LNCaP clone FGC (cell line): ENCODE data around the gene GSAP.

Experiments used
- DNase-seq: peaks from one replicate; pipeline ENCODE4 v3.0.0-alpha.2; 2011; ENCODE audit warnings: low read depth
- H3K4me3 ChIP-seq: 2 replicates; pipeline ENCODE4 v1.5.1; 2011; ENCODE audit warnings: mild to moderate bottlenecking, low read depth, low read length, control low read depth
- TF ChIP-seq, protein P1 (sequence below): IDR thresholded peaks from 2 replicates; pipeline ENCODE4 v1.5.1; 2012; ENCODE audit warnings: mild to moderate bottlenecking; ENCODE audit not compliant: control insufficient read depth, insufficient read depth; ENCODE audit errors: extremely low read depth

GSAP gene

DNA sequence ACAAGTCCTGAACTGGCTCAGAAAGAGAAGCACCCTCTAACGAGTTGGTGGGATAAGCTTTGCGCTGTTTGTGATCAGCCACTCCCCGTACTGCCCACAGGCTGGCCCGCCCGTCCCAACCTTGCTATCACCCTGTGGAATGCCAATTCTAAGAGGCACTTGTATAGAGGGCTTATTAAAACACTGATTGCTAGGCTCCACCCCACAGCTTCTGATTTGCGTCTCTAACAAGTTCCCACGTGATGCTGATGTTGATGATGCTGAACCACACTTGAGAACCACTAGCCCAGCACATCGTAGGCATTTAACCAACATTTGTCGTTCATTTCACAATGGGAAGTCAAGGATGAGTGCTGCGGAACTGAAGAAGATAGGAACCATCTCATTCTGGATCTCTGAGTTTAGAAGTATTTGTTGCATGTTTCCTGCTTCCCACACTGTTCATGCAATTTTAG, 12.7 kb upstream of the GSAP start:
- TF ChIP-seq, protein P1, sequence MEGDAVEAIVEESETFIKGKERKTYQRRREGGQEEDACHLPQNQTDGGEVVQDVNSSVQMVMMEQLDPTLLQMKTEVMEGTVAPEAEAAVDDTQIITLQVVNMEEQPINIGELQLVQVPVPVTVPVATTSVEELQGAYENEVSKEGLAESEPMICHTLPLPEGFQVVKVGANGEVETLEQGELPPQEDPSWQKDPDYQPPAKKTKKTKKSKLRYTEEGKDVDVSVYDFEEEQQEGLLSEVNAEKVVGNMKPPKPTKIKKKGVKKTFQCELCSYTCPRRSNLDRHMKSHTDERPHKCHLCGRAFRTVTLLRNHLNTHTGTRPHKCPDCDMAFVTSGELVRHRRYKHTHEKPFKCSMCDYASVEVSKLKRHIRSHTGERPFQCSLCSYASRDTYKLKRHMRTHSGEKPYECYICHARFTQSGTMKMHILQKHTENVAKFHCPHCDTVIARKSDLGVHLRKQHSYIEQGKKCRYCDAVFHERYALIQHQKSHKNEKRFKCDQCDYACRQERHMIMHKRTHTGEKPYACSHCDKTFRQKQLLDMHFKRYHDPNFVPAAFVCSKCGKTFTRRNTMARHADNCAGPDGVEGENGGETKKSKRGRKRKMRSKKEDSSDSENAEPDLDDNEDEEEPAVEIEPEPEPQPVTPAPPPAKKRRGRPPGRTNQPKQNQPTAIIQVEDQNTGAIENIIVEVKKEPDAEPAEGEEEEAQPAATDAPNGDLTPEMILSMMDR, result no peak
- DNase-seq, result no peak
- H3K4me3 ChIP-seq, result no peak overlapping the region

DNA sequence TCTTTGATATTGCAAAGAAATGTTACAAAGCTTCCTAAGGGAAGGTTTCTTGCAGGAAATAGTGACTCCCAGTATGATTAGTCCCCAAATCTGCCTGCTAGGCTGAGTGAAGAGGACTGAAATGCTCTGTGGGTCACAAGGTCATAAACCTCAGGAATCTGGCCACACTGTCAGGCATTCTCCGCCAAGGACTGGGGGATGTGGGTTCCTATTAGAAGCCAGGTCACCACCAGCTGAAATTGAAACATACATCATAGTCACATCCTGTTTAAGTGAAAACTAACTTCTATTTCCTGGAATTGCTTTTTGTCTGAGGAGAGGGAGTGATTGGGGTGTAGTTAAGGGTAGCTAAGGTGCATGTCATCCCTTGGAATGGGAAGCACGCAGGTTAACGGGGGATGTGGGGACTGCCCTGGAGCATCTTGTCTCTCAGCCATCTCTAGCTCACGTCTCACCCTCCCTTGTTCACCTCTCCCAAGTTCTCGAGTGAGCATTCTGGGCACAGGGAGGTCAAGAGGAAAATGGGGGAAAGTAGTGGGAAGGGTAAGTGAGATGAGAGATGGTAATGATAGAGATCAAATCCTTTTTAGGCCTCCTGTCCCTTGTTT, 12.0 kb upstream of the GSAP start:
- TF ChIP-seq, protein P1, result no peak
- DNase-seq, result no peak
- H3K4me3 ChIP-seq, result no peak overlapping the region

DNA sequence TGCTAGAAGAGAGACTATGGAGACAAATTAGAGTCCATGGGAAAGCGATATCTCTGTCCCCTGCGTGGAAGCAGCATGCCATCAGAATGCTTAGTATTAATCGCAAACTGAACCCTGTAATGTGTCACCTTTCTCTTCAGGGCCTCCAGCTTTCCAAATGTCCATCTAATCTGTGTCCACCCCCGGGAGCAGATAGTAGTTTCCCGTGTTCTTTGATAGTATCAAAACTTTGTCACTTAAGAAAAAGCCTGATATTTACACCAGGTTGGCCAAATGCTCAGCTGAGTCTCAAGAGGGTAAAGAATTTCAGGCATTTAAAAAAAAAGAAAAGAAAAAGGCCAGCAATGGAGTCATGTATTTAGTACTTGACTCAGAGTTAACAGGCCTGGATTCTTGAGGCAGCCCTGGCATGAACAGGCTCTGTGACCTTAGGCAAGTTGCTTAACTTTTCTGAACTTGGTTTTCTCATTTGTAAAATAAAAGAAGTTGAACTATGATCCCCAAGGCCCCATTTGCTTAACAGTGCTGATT, 10.4 kb upstream of the GSAP start:
- TF ChIP-seq, protein P1, result no peak
- no peak overlapping the region for H3K4me3 ChIP-seq
- DNase-seq, result no peak

DNA sequence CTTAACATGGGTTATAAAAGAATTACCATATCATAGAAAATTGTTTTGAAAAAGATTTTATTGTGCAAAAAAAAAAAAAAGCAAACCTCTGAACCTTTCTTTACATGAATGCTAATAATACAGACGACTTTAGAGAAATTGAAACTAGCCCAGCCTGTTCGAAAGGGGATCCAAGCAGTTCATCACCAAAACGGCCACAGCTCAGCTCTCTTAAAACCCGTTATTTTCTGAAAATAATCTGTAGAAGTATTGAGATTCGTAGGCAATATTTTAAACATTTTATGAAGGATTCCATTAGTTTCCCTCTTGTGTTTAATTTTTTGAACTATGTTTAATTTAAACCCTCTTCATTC, 9.9 kb upstream of the GSAP start:
- no peak for DNase-seq
- TF ChIP-seq, protein P1, result no peak
- no peak overlapping the region for H3K4me3 ChIP-seq

DNA sequence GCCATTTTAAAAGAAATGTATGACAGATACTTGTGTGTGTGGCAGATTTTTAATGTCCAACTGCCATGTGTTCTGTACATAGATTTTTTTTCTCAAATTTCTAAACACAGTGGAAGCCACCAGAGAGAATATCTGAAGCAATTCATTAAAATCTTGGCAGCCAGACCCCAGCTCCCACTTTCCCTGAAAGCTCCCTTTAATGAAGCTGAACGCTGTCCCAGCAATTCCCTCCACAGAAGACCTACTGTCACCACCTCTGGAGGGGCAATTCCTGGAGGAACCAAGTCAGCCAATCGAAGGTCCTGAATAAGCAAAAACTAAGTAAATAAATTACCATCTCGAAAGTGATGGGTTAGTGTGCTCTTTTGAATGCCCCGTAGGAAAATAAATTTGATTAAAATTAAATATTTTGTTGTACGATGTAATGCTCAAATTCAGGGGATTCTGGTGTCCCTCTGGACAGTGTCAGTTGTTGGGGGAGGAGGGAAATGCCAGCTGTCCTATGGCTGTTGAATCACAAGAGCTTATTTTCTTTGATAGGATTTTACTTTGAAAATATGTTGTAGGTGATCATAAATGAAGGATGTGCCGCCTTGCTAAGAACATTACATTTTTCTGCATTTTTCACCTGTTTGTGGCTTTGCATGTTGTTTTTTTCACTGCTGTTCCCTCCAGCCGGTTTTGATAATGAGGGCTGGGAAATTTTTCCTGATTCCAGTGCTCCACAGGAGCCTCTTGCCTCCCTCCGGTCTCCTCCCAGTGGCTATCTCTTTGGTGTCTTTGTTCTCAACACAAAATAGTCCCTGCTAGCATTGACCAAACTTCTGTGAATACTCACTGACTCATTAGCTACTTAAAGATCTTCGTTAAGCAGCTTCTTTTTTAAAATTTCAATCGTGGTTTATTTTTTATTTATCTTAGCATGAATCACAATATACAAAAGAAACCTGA, 9.2 kb upstream of the GSAP start:
- H3K4me3 ChIP-seq, result no peak overlapping the region
- TF ChIP-seq, protein P1, result no peak
- no peak for DNase-seq

DNA sequence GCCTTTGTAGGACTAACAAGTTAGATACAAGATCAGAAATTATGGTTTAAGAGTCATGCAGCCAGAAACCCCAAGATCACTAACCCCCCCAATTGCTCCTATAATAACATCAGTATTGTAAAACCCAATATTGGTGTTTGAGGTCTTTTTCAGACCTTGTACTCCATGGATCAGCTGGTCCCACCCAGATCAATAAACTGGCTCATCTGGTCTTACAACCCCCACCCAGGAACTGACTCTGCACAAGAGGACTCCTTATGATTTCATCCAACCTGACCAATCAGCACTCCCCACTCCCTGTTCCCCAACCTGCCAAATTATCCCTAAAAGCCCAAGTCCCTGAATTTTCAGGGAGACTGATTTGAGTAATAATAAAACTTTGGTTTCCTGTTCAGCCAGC, 6.4 kb upstream of the GSAP start:
- TF ChIP-seq, protein P1, result no peak
- H3K4me3 ChIP-seq, result no peak overlapping the region
- DNase-seq, result no peak
